DND-41 (cell line): ENCODE measurements around the gene SENP3.

Experiments
- ATAC-seq: fragments of 200-7000 bp; cut with Tn5 transposase; 3 replicates; pipeline ENCODE4 v1.9.1; 2021; ENCODE audit warnings: low read depth; ENCODE audit not compliant: insufficient read depth
- DNase-seq: peaks from one replicate; pipeline ENCODE4 v3.0.0-alpha.2; 2020
- H2AFZ ChIP-seq: 2 replicates; pipeline ENCODE4 v1.6.0; 2012; ENCODE audit warnings: low read depth, low read length
- H3K27ac ChIP-seq: 2 replicates; pipeline ENCODE4 v1.5.1; 2012; ENCODE audit warnings: low read length, inconsistent platforms
- H3K27me3 ChIP-seq: fragments of 200-600 bp; sonication (generic); 2 replicates; pipeline ENCODE4 v1.6.0; 2012; ENCODE audit warnings: low read length, mild to moderate bottlenecking, inconsistent platforms; ENCODE audit not compliant: insufficient read depth, poor library complexity
- H3K36me3 ChIP-seq: 2 replicates; pipeline ENCODE4 v1.5.1; 2012; ENCODE audit warnings: low read length, inconsistent platforms; ENCODE audit not compliant: insufficient read depth
- H3K4me1 ChIP-seq: 2 replicates; pipeline ENCODE4 v1.5.1; 2012; ENCODE audit warnings: mild to moderate bottlenecking, low read length; ENCODE audit not compliant: insufficient read depth
- H3K4me2 ChIP-seq: 2 replicates; pipeline ENCODE4 v1.6.0; 2012; ENCODE audit warnings: mild to moderate bottlenecking, moderate library complexity, low read length, inconsistent platforms; ENCODE audit not compliant: insufficient read depth
- H3K4me3 ChIP-seq, 2 experiments: fragments of 200-600 bp in 1 of 2; shearing (Covaris generic) in 1 of 2; 2 replicates each; pipeline ENCODE4 v1.5.1; 2012 to 2016; ENCODE audit warnings: inconsistent platforms in 2 of 2, low read length in 2 of 2, mild to moderate bottlenecking in 2 of 2, low read depth in 1 of 2, moderate library complexity in 1 of 2
- H3K79me2 ChIP-seq: 2 replicates; pipeline ENCODE4 v1.6.0; 2012; ENCODE audit warnings: low read length, inconsistent platforms; ENCODE audit not compliant: insufficient read depth
- H3K9ac ChIP-seq: 2 replicates; pipeline ENCODE4 v1.6.0; 2012; ENCODE audit warnings: low read depth, mild to moderate bottlenecking, inconsistent platforms, low read length, moderate library complexity
- H3K9me3 ChIP-seq: 2 replicates; pipeline ENCODE4 v1.5.1; 2012; ENCODE audit warnings: low read length, moderate library complexity, mild to moderate bottlenecking, inconsistent platforms; ENCODE audit not compliant: insufficient read depth, severe bottlenecking
- H4K20me1 ChIP-seq: 2 replicates; pipeline ENCODE4 v1.6.0; 2012; ENCODE audit warnings: low read length; ENCODE audit not compliant: insufficient read depth
- EZH2 ChIP-seq: IDR thresholded peaks from 3 replicates; pipeline ENCODE4 v1.6.1; 2012; ENCODE audit warnings: borderline replicate concordance, low read depth, mild to moderate bottlenecking, moderate library complexity, low read length, inconsistent platforms; ENCODE audit not compliant: severe bottlenecking
- TF ChIP-seq, protein P1 (sequence below): IDR thresholded peaks from 2 replicates; pipeline ENCODE4 v1.5.1; 2012; ENCODE audit warnings: borderline replicate concordance, low read length, moderate library complexity, mild to moderate bottlenecking; ENCODE audit not compliant: poor library complexity, severe bottlenecking; ENCODE audit errors: extremely low read depth

SENP3 gene

DNA sequence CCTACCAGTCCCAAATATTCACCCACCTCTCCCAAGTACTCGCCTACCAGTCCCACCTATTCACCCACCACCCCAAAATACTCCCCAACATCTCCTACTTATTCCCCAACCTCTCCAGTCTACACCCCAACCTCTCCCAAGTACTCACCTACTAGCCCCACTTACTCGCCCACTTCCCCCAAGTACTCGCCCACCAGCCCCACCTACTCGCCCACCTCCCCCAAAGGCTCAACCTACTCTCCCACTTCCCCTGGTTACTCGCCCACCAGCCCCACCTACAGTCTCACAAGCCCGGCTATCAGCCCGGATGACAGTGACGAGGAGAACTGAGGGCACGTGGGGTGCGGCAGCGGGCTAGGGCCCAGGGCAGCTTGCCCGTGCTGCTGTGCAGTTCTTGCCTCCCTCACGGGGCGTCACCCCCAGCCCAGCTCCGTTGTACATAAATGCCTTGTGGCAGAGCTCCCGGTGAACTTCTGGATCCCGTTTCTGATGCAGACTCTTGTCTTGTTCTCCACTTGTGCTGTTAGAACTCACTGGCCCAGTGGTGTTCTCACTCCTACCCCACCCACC lies 47.8 kb upstream of the SENP3 start:
- Histone ChIP-seq H3K4me2 (no peak overlapping the region), H3K27ac (no peak overlapping the region), H3K4me3 (no peak overlapping the region), H3K4me1 (no peaks in the 10 kb centered on the region), H3K9me3 (no peaks in the 10 kb centered on the region), H3K9ac (no peak overlapping the region), H3K79me2 (no peaks in the 10 kb centered on the region), H2AFZ (no peak overlapping the region), H3K36me3 (peaks cover 57% of the 10 kb centered on the region), H4K20me1 (peaks cover 11% of the 10 kb centered on the region; the same call in 1 of the 2 replicates), H3K27me3 (no peaks in the 10 kb centered on the region)
- DNase-seq: no peak
- TF ChIP-seq, protein P1, sequence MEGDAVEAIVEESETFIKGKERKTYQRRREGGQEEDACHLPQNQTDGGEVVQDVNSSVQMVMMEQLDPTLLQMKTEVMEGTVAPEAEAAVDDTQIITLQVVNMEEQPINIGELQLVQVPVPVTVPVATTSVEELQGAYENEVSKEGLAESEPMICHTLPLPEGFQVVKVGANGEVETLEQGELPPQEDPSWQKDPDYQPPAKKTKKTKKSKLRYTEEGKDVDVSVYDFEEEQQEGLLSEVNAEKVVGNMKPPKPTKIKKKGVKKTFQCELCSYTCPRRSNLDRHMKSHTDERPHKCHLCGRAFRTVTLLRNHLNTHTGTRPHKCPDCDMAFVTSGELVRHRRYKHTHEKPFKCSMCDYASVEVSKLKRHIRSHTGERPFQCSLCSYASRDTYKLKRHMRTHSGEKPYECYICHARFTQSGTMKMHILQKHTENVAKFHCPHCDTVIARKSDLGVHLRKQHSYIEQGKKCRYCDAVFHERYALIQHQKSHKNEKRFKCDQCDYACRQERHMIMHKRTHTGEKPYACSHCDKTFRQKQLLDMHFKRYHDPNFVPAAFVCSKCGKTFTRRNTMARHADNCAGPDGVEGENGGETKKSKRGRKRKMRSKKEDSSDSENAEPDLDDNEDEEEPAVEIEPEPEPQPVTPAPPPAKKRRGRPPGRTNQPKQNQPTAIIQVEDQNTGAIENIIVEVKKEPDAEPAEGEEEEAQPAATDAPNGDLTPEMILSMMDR: no peak
- no peak for TF ChIP-seq EZH2
- ATAC-seq: no peak; the same call in 2 of the 3 replicates

DNA sequence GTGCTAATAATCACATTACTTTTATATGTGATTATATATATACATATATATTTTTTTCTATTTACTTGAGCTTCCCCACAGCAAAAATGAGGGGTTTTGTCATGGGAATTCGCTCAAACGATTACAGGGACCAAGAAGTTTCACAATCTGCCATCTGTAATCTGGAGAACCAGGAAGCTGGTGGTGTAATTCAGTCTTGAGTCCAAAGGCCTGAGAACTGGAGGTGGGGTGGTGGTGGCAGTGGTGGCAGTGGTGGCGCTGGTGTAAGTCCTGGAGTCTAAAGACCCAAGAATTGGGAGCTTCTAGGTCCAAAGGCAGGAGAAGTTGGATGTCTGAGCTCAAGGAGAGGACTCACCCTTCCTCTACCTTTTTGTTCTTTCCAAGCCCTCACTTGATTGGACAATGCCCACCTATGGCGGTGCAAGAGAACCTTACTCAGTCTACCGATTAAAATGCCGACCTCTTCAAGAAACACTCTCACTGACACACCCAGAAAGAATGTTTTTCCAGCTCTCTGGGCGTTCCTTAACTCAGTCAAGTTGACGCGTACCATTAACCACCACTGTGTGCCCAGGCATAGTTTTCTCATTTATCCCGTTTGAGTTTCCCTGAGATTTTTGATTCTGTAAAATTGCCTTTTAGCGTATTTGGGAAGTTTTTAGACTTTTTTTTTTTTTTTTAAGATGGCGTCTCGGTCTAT lies 45.7 kb upstream of the SENP3 start:
- Histone ChIP-seq H3K4me2 (no peak overlapping the region), H3K79me2 (no peaks in the 10 kb centered on the region), H3K36me3 (peaks cover 37% of the 10 kb centered on the region), H3K27ac (no peak overlapping the region), H4K20me1 (peaks cover 11% of the 10 kb centered on the region; the same call in 1 of the 2 replicates), H2AFZ (no peak overlapping the region), H3K9ac (no peak overlapping the region), H3K4me3 (no peak overlapping the region), H3K27me3 (no peaks in the 10 kb centered on the region), H3K9me3 (no peaks in the 10 kb centered on the region), H3K4me1 (no peaks in the 10 kb centered on the region)
- TF ChIP-seq EZH2: no peak
- TF ChIP-seq, protein P1: no peak
- DNase-seq: no peak
- no peak for ATAC-seq

DNA sequence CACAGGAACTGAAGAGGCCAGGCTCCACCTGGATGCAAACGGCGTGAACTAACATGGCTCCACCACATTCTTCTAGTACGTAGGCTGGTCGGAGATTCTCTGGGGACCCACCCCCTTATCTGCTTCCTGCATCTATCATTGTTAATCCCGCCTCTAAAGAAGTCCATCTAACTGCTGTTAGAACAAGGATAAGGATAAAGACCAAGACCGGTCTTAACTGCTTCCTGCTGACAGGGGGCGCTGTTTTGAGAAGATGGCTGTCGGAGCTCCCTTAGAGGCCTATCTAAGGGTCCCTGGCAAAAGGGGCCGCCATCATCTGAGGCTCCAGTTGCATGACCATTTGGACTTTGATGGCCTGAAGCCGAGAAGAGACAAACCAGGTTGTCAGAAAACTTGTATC lies 38.7 kb upstream of the SENP3 start:
- Histone ChIP-seq H3K27me3 (no peaks in the 10 kb centered on the region), H3K4me3 (no peak overlapping the region), H4K20me1 (no peaks in the 10 kb centered on the region), H3K4me2 (no peak overlapping the region), H3K36me3 (no peaks in the 10 kb centered on the region), H2AFZ (no peak overlapping the region), H3K9me3 (peaks cover 6% of the 10 kb centered on the region), H3K27ac (no peak overlapping the region), H3K79me2 (no peaks in the 10 kb centered on the region), H3K9ac (no peak overlapping the region), H3K4me1 (no peaks in the 10 kb centered on the region)
- TF ChIP-seq EZH2: no peak
- TF ChIP-seq, protein P1: peak; percentile 66
- peak; percentile 19 for DNase-seq
- peak; percentile 45; the same call in 2 of the 3 replicates for ATAC-seq
